ENCODE results near the gene TOB2.

Gene TOB2

GRCh38 chr22:41395531-41396240 lies 50.9 kb downstream of the TOB2 start:
- Mint-ChIP-seq H3K27me3 (no peaks in the 10 kb centered on the region), H3K9me3 (no peaks in the 10 kb centered on the region), H3K27ac (no peak overlapping the region), H3K4me1 (no peaks in the 10 kb centered on the region), H3K36me3 (peaks cover 11% of the 10 kb centered on the region), H3K4me3 (no peak overlapping the region)
- no peak for ATAC-seq

GRCh38 chr22:41394012-41394356 lies 52.6 kb downstream of the TOB2 start:
- Mint-ChIP-seq H3K27me3 (no peaks in the 10 kb centered on the region), H3K36me3 (peaks cover 12% of the 10 kb centered on the region), H3K4me3 (no peak overlapping the region), H3K4me1 (no peaks in the 10 kb centered on the region), H3K9me3 (no peaks in the 10 kb centered on the region), H3K27ac (no peak overlapping the region)
- no peak for ATAC-seq

GRCh38 chr22:41387341-41387740 lies 59.3 kb downstream of the TOB2 start:
- H3K9me3 Mint-ChIP-seq, result no peaks in the 10 kb centered on the region
- H3K4me1 Mint-ChIP-seq, result peaks cover 14% of the 10 kb centered on the region
- H3K36me3 Mint-ChIP-seq, result peaks cover 11% of the 10 kb centered on the region
- H3K27ac Mint-ChIP-seq, result no peak overlapping the region
- no peak for ATAC-seq
- no peaks in the 10 kb centered on the region for H3K27me3 Mint-ChIP-seq
- H3K4me3 Mint-ChIP-seq, result no peak overlapping the region

DNA sequence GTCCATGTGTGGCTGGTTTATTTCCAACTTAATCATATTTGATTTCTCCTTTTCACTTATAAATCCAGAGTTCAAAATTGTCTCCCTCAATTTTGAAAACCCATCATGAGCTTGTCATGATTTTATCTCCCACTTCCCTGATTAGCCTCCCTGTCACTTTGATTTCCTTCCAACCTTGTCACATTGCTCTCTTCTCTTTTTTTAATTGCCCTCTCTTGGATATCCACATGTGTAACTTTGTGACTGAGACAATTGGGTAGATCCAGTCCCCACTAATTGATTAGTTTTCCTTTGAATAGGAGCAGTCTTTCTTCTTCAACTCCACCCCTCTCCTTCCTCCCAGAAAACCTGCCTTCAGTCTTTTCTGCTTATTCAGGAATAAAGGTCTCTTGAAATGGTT lies 62.5 kb downstream of the TOB2 start:
- no peaks in the 10 kb centered on the region for H3K9me3 Mint-ChIP-seq
- H3K27me3 Mint-ChIP-seq, result no peaks in the 10 kb centered on the region
- no peak overlapping the region for H3K4me3 Mint-ChIP-seq
- H3K27ac Mint-ChIP-seq, result no peak overlapping the region
- peaks cover 14% of the 10 kb centered on the region for H3K4me1 Mint-ChIP-seq
- H3K36me3 Mint-ChIP-seq, result peaks cover 5% of the 10 kb centered on the region
- ATAC-seq, result no peak
